ENCODE measurements around the gene CYCS. TPM values are rescaled to one million over a fixed set of nuclear protein-coding genes. Genes with fewer than 3 reads are reported as not detected.
"Not testable (repeated sequence)": the region's sequence is repeated elsewhere in the genome, so short reads cannot be mapped to it uniquely, and the experiment has no call there.

CYCS gene
- total RNA-seq, 3 donors from 2014 or later (not counting 1 experiment from before 2014, with no cell fraction given) = 124 to 197 (median 167) TPM

- H3K27ac Mint-ChIP-seq = no peak overlapping the region
- DNase-seq (no peak), ATAC-seq (no peak)
- 96% methylated on average over 4 of the region's 4 CpGs for WGBS (ENCODE audit: insufficient coverage)
- H3K27me3 ChIP-seq (ENCODE audit: control insufficient read depth, insufficient read depth, low read length) = no peaks in the 10 kb centered on the region
- no peak for TF ChIP-seq CTCF (IDR thresholded peaks at IDR 0.05)
- H3K4me1 ChIP-seq (ENCODE audit: control insufficient read depth, insufficient read depth, low read length) = peaks cover 4% of the 10 kb centered on the region
- H3K36me3 ChIP-seq (ENCODE audit: control insufficient read depth, insufficient read depth, low read length) = no peaks in the 10 kb centered on the region
- intact Hi-C loops (cut with micrococcal nuclease) = loop anchor here (10.0 kb wide), 1 partner anchor 176 kb away; no protein-coding TSS in a partner anchor
- H3K4me1 Mint-ChIP-seq = peaks cover 6 to 7% of the 10 kb centered on the region in 2 donors
- H3K27me3 Mint-ChIP-seq (ENCODE audit: low read depth in 2 of 2) = peaks cover 0 to 6% of the 10 kb centered on the region in 2 donors
- H3K27ac ChIP-seq (ENCODE audit: low read length) = no peak overlapping the region
- no peaks in the 10 kb centered on the region for H3K36me3 Mint-ChIP-seq
- no peak overlapping the region for H3K4me3 Mint-ChIP-seq
- no peak overlapping the region for H3K4me3 ChIP-seq (ENCODE audit: low read length)
- no peaks in the 10 kb centered on the region for H3K9me3 Mint-ChIP-seq
- no peaks in the 10 kb centered on the region for H3K9me3 ChIP-seq (ENCODE audit: control insufficient read depth, insufficient read depth, low read length)
Observed at GRCh38 chr7:25090374-25090773, 34.7 kb downstream of the CYCS start.

- WGBS (ENCODE audit: insufficient coverage) = 0% methylated on average over 1 of the region's 2 CpGs
- no peaks in the 10 kb centered on the region for H3K36me3 Mint-ChIP-seq
- H3K4me3 Mint-ChIP-seq = no peak overlapping the region
- no peak for TF ChIP-seq CTCF (IDR thresholded peaks at IDR 0.05)
- H3K4me1 Mint-ChIP-seq = no peaks in the 10 kb centered on the region
- Histone ChIP-seq H3K27me3 (ENCODE audit: control insufficient read depth, insufficient read depth, low read length) (no peaks in the 10 kb centered on the region), H3K9me3 (ENCODE audit: control insufficient read depth, insufficient read depth, low read length) (no peaks in the 10 kb centered on the region), H3K4me3 (ENCODE audit: low read length) (no peak overlapping the region), H3K4me1 (ENCODE audit: control insufficient read depth, insufficient read depth, low read length) (no peaks in the 10 kb centered on the region), H3K27ac (ENCODE audit: low read length) (no peak overlapping the region), H3K36me3 (ENCODE audit: control insufficient read depth, insufficient read depth, low read length) (no peaks in the 10 kb centered on the region)
- no peak overlapping the region for H3K27ac Mint-ChIP-seq
- no peaks in the 10 kb centered on the region for H3K9me3 Mint-ChIP-seq
- intact Hi-C loops (cut with micrococcal nuclease) = no loop called here
- H3K27me3 Mint-ChIP-seq (ENCODE audit: low read depth in 2 of 2) = peaks cover 3 to 9% of the 10 kb centered on the region in 2 donors
- no peak for ATAC-seq
- no peak for DNase-seq
Observed at GRCh38 chr7:25087855-25088254, 37.2 kb downstream of the CYCS start.

- intact Hi-C loops (cut with micrococcal nuclease) = no loop called here
- no peaks in the 10 kb centered on the region for H3K9me3 ChIP-seq (ENCODE audit: control insufficient read depth, insufficient read depth, low read length)
- no peaks in the 10 kb centered on the region for H3K4me1 ChIP-seq (ENCODE audit: control insufficient read depth, insufficient read depth, low read length)
- no peaks in the 10 kb centered on the region for H3K36me3 Mint-ChIP-seq
- WGBS (ENCODE audit: insufficient coverage) = 97% methylated on average over 2 of the region's 2 CpGs
- no peak overlapping the region for H3K4me3 Mint-ChIP-seq
- TF ChIP-seq CTCF (IDR thresholded peaks at IDR 0.05) = no peak
- no peaks in the 10 kb centered on the region for H3K9me3 Mint-ChIP-seq
- ATAC-seq = no peak
- H3K36me3 ChIP-seq (ENCODE audit: control insufficient read depth, insufficient read depth, low read length) = no peaks in the 10 kb centered on the region
- H3K27me3 Mint-ChIP-seq (ENCODE audit: low read depth in 2 of 2) = peaks cover 8 to 20% of the 10 kb centered on the region in 2 donors
- no peak overlapping the region for H3K4me3 ChIP-seq (ENCODE audit: low read length)
- H3K27ac Mint-ChIP-seq = no peak overlapping the region
- no peak for DNase-seq
- H3K27me3 ChIP-seq (ENCODE audit: control insufficient read depth, insufficient read depth, low read length) = peaks cover 2% of the 10 kb centered on the region
- no peak overlapping the region for H3K27ac ChIP-seq (ENCODE audit: low read length)
- no peaks in the 10 kb centered on the region for H3K4me1 Mint-ChIP-seq
Observed at GRCh38 chr7:25084821-25085220, 40.2 kb downstream of the CYCS start.

- no peak for TF ChIP-seq CTCF (IDR thresholded peaks at IDR 0.05)
- H3K36me3 ChIP-seq (ENCODE audit: control insufficient read depth, insufficient read depth, low read length) = no peaks in the 10 kb centered on the region
- no peak overlapping the region for H3K4me3 ChIP-seq (ENCODE audit: low read length)
- Mint-ChIP-seq H3K4me3 (no peak overlapping the region), H3K27ac (no peak overlapping the region), H3K4me1 (no peaks in the 10 kb centered on the region), H3K36me3 (no peaks in the 10 kb centered on the region), H3K27me3 (ENCODE audit: low read depth in 2 of 2) (peaks cover 8 to 20% of the 10 kb centered on the region in 2 donors), H3K9me3 (no peaks in the 10 kb centered on the region)
- intact Hi-C loops (cut with micrococcal nuclease) = no loop called here
- ATAC-seq (no peak), DNase-seq (no peak)
- H3K9me3 ChIP-seq (ENCODE audit: control insufficient read depth, insufficient read depth, low read length) = no peaks in the 10 kb centered on the region
- H3K27ac ChIP-seq (ENCODE audit: low read length) = no peak overlapping the region
- H3K27me3 ChIP-seq (ENCODE audit: control insufficient read depth, insufficient read depth, low read length) = peaks cover 2% of the 10 kb centered on the region
- H3K4me1 ChIP-seq (ENCODE audit: control insufficient read depth, insufficient read depth, low read length) = no peaks in the 10 kb centered on the region
- WGBS (ENCODE audit: insufficient coverage) = 93% methylated on average over 4 of the region's 4 CpGs
Observed at GRCh38 chr7:25083201-25083600, 41.9 kb downstream of the CYCS start.

GRCh38 chr7:25082041-25082440 is 43.0 kb downstream of the CYCS start:
- H3K4me1 ChIP-seq (ENCODE audit: control insufficient read depth, insufficient read depth, low read length); H3K9me3 ChIP-seq (ENCODE audit: control insufficient read depth, insufficient read depth, low read length); H3K4me3 ChIP-seq (ENCODE audit: low read length); H3K27me3 ChIP-seq (ENCODE audit: control insufficient read depth, insufficient read depth, low read length); intact Hi-C loops (cut with micrococcal nuclease); H3K27ac Mint-ChIP-seq; H3K27ac ChIP-seq (ENCODE audit: low read length); H3K9me3 Mint-ChIP-seq; ATAC-seq; H3K4me1 Mint-ChIP-seq; DNase-seq; H3K36me3 ChIP-seq (ENCODE audit: control insufficient read depth, insufficient read depth, low read length); H3K36me3 Mint-ChIP-seq; H3K4me3 Mint-ChIP-seq: not testable (repeated sequence)
- 87% methylated on average over 4 of the region's 4 CpGs for WGBS (ENCODE audit: insufficient coverage)
- peaks cover 13 to 29% of the 10 kb centered on the region in 2 donors for H3K27me3 Mint-ChIP-seq (ENCODE audit: low read depth in 2 of 2)

Measured in natural killer cell (primary cell).